HG02610 (cell line): ENCODE data around the gene ALKBH3.

Source experiments
- ATAC-seq: cut with Tn5 transposase; IDR thresholded peaks from one replicate; pipeline ENCODE4 v1.9.1; 2021; ENCODE audit warnings: mild to moderate bottlenecking, moderate library complexity; ENCODE audit not compliant: unreplicated experiment

Gene ALKBH3

GRCh38 chr11:43921561-43922294 is 41.1 kb downstream of the ALKBH3 start:
- ATAC-seq: no peak

- no peak for ATAC-seq
Measured at GRCh38 chr11:43922295-43922648, 41.6 kb downstream of the ALKBH3 start.

- no peak for ATAC-seq
Measured at GRCh38 chr11:43922744-43923405, 42.2 kb downstream of the ALKBH3 start.

GRCh38 chr11:43923406-43924111 is 42.9 kb downstream of the ALKBH3 start:
- no peak for ATAC-seq

- ATAC-seq: no peak
Measured at GRCh38 chr11:43924112-43924855, 43.7 kb downstream of the ALKBH3 start.

GRCh38 chr11:43925063-43925931 is 44.7 kb downstream of the ALKBH3 start:
- ATAC-seq: no peak

- no peak for ATAC-seq
Measured at GRCh38 chr11:43925932-43926505, 45.4 kb downstream of the ALKBH3 start.

- ATAC-seq: no peak
Measured at GRCh38 chr11:43927070-43927469, 46.4 kb downstream of the ALKBH3 start.

- ATAC-seq: no peak
Measured at GRCh38 chr11:43927925-43928707, 47.5 kb downstream of the ALKBH3 start.

GRCh38 chr11:43928721-43929120 is 48.1 kb downstream of the ALKBH3 start:
- no peak for ATAC-seq

GRCh38 chr11:43930868-43931716 is 50.5 kb downstream of the ALKBH3 start:
- ATAC-seq: no peak

GRCh38 chr11:43931717-43932039 is 51.0 kb downstream of the ALKBH3 start:
- ATAC-seq: no peak

- ATAC-seq: no peak
Measured at GRCh38 chr11:43933226-43933607, 52.6 kb downstream of the ALKBH3 start.

- no peak for ATAC-seq
Measured at GRCh38 chr11:43933608-43934551, 53.2 kb downstream of the ALKBH3 start.

GRCh38 chr11:43934601-43935423 is 54.2 kb downstream of the ALKBH3 start:
- ATAC-seq: no peak

GRCh38 chr11:43935424-43935979 is 54.9 kb downstream of the ALKBH3 start:
- no peak for ATAC-seq
